GM18498 (cell line): ENCODE results near the gene VEPH1.

Experiments used
- ATAC-seq: cut with Tn5 transposase; IDR thresholded peaks from one replicate; pipeline ENCODE4 v1.9.1; 2021; ENCODE audit warnings: mild to moderate bottlenecking, moderate library complexity; ENCODE audit not compliant: unreplicated experiment

Gene VEPH1

DNA sequence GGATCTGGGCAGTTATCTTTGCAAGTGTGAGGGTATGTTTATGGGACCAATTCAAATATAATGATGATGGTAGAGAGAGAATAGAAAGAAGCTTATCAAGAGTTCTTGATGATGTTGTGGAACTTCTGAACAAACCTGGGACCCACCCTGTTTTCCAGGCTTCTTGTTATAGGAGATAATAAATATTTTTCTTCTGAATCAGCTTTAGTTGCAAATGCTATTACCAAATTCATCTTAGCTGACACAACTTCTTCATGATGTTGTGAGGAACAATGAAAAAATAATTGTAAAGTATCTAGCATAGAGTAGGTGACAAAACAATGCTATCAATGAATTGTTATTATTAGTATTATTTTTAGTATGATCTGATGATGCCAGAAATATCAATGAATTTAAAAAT, 110.1 kb downstream of the VEPH1 start:
- ATAC-seq, result no peak

DNA sequence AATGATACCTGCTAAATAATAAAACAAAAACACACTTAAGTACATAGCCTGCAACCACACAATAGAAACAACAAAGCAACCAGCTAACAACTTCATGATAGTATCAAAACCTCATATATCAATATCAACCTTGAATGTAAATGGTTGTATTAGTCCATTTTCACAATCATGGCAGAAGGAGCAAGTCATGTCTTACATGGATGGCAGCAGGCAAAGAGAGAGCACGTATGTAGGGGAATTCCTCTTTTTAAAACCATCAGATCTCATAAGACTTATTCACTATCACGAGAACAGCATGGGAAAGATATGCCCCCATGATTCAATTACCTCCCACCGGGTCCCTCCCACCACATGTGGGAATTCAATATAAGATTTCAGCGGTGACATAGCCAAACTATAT, 111.1 kb downstream of the VEPH1 start:
- ATAC-seq, result no peak

DNA sequence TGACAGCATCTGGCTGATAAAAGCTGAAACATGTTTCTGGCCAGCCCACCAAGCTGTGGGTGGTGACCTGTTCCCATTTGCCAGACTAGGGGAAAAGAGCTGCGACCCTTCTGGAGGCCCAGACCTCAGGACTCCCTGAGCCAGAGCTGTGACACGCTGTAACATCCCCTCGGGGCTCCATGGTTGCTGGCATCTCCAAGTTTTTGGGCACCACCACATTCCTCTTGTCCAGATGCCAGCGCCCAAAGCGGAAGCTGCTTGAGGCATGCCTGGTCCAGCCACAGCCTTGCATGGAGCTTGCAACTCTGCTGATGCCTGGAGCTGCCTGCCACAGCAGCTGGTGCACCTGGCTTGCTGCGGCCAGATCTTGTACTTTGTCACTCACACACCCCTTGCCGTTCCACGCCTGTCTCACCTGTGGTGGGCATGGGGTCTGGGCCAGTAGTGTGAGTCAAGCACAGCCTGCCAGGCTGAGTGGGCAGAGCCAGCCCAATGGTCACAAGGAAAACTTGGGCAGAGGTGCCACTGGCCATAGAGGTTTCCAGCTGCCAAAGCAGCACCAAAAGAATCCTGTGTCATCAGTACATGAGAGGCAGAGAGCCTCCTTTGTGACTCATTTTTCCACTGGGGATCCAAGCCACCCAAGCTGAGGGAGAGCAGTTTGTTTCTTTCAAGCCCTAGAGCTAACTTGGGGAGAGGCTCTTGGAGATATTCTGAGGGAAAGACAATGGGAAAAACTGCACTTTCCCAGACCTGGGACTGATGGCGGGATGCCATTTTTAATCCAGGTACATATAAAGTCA, 112.3 kb downstream of the VEPH1 start:
- ATAC-seq, result no peak

DNA sequence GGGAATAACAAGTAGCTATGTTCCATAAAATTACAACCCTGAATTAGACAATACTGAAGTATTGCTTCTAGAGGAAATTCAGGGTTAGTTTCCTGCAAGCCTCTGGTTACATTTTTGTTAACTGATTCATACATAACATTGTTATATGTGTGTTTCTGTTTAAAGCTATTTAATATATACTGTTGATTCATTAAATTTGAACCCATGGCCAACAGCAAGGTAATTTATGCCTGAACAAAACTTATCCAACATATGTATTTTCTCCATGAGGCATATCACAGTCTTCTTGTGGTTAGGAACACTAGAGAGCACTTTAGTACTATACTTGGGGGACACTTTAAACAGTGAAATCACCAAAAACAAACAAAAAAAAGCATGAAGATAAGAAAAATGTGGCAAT, 114.2 kb downstream of the VEPH1 start:
- ATAC-seq, result no peak

DNA sequence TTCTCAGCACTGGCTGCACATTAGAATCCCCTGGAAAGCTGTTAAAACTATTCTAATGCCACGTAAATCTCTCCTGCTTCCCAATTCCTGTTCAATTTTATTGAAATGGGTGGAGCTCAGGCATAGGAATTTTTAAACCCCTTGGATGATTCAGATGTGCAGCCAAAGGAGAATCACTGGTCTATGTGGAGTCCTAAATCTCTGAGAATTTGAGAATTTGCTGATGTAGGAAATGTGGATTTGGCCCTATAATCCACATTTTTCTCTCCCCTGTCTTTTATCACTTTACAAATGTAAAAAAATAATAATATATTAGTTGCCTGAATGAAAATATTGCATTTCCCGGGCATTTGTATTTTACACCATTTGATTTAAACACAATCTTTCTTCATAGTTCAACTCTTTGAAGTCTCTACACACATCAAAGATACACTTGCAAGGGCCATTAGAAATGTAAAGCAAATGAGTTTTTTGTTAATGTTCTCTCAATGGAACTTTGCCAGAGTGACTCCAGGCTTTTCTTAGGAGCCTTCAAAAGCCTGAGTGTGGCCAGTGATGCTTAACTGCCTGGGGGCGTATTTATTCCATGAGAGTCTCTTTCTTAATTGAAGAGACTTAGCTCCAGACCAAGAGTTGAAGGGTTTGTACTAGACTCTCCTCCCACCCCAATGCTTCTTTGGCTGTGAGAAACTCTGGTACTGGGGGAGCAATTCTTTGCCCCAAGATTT, 115.3 kb downstream of the VEPH1 start:
- ATAC-seq, result no peak

DNA sequence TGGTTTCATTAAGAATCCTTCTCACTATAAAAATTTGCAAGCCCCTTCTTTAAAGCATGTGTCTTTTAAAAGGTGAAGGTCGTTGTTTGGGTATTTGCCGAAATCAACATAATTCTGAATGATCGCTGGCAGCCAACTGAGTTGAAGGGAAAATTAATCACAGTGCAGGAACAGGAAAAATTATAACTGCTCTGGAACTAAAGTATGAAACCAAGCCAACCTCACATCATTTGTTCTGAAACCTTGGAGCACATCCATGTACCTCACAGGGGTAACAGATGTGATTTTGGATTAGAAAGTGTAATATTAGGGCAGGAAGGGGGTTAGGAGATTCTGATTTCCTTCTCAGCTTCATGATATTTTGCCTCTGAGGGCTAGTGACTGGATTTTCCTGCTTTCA, 118.7 kb downstream of the VEPH1 start:
- no peak for ATAC-seq

DNA sequence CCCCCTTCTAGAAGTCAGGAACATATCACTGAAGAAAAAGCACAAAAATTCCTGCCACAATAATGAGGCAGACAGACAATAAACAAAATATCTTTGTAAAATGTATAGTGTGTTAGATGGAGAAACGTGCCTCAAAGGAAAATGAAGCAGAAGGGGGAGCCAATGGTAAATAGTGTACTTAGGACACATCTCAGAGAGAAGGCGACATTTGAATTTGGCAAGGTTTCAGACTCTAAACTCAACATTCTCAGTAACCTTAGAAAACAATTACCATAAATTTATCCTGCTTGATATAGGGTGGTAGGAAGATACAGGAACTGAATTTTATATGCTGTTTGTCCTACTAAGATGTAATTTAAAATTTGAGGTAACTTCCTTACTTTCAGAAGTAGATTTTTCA, 119.2 kb downstream of the VEPH1 start:
- ATAC-seq, result no peak

DNA sequence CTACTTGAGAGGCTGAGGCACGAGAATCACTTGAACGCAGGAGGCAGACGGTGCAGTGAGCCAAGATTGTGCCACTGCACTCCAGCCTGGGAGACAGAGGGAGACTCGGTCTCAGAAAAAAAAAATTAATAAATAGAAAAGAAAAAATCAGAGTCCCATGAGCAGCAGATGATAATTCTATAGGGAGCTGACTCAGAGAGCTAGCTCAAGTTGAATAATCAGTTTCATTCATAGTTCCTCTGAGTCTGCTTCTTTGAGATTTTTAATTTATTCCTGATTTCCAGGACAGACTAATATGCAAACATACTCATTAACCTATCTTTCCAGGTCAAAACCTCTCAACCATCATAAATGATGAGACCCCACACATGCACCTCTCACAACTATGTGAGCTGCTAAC, 121.6 kb downstream of the VEPH1 start:
- no peak for ATAC-seq

DNA sequence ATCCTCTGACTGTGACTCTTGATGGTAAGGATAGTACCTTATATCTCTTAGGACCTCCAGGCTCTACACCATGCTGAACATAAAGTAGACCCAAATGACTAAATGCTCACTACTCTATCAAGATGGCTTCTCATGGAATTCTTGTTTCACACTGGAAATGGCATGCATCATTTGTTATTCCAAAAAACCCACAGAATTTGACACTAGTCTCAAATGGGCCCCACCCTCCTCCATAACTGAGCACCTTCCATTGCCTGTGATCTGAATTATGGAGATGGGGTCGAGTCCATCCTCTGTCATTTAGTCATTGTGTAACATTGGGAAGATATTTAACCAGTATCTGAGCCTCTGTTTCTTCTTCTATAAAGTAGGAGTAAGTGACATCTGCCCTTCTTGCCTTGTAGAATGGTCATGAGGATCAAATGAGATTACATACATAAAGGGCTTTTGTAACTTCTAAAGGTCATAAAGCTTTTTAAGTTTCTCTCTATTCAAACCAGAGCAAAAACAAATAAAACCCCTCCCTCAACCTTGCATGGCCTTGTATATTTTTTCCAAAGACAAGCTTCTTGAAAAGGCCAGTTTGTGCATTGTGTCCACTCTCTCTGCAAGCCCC, 123.6 kb downstream of the VEPH1 start:
- ATAC-seq, result no peak

DNA sequence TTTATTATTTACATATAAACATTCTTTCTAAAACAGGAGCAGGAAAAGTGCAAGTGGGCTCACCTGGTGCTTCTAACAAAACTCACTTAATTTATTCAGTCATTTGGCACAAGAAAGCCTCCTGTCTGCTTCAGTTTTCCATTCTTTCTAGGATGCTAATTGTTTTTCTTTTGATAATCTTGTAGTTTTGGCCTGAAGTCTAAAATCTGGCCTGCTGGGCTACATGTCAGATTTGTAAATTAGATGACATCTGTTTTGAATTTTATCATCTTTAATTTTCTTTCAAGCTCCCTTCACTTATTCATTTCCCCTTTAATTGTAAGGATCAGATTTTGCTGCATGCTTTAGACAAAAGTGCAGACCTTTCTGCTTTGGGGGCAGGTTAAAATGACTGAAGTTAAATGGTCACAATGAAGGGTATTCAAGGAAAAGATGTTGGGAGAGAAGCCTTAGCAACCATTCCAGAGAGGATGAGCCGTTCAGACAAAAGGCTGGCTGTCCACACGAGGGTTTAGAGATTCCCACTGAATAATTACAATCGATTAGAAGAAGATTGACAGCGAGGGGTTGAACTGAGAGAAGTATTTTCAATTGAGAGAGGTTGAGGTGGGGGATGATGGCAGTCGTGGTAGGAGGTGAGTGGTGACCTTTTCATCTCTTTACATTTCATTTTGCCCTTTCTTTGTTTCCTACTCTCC, 126.5 kb downstream of the VEPH1 start:
- no peak for ATAC-seq

DNA sequence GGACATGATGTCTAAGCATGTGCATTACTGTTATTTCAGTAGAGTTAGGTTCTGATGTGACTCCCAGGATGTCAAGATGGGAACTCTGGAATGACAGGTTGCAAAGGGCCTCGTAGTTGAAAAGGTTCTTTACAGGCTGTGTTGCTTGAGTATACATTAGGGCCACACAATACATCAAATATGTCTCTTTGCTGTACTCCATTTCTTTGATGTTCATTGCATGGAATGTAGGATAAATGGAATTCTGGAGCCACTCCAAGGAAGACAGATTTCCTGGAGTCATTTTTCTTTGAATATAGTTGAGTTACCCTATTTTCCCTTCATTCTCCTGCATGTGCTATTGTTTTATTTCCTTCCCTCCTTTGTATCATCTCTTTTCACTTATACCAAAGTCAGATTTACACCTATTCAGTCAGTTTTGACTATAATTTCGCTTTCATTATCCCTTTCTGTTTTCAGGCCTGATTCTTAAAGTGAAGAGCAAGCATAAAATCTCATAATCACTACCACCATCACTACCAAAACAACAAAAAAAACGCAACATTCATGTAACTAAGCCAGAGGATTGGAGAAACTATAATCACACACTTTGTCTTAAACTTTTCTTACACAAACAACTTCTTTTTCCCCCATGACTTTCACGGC, 127.8 kb downstream of the VEPH1 start:
- ATAC-seq, result peak; percentile 68

DNA sequence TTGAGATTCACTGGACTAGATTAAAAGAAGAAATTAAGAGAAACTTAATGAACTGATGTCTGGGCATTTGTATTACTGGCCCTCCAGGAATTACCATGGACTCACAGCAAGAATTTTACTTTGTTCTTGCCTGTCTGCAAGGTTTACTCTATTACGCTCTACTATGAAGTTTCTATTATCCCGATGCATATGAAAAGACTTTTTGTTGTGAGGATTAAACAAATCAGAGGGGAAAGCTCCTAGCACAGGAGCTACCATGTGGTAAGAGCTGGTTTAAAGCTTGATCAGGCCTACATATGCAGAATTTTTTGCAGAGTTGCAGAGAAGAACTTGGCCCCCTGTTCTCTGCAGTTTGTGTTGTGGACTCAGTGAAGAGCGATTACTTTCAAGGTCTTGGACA, 128.3 kb downstream of the VEPH1 start:
- peak; percentile 11 for ATAC-seq

DNA sequence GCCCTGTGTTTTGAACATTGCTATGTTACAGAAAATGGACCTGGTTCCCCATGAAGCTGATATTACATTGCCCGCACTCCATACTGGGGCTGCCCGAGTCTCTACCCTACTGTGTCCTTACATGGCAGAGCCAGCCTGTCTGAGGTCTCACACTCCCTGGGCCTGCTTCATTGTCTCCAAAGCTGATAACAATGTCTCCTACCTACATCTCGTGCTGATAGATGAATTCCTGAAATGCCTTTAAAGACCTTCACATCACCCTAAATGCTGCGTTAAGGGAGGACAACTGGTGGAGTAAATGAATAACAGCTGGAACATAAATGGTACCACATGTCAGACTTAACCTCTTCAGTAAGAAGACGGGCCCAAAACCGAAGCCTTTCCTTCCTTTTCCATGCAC, 129.4 kb downstream of the VEPH1 start:
- no peak for ATAC-seq

DNA sequence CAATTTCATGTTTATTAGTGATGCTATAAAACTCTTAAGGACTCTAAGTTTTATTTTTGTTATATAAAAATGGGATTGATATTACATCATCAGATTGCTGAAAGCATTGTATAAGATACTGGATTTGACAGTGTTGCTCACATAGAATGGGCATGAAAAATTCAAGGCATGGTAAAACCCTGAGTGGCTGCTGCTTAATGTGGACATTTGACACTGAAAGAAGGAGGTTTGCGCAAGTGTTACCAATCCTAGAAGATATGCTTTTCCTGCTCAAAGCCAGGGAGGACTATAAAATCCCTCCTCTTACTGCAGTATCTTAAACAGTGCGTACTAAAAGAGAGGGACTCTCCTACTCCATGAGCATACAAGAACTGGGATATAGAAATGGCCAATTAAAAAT, 132.3 kb downstream of the VEPH1 start:
- ATAC-seq, result no peak

DNA sequence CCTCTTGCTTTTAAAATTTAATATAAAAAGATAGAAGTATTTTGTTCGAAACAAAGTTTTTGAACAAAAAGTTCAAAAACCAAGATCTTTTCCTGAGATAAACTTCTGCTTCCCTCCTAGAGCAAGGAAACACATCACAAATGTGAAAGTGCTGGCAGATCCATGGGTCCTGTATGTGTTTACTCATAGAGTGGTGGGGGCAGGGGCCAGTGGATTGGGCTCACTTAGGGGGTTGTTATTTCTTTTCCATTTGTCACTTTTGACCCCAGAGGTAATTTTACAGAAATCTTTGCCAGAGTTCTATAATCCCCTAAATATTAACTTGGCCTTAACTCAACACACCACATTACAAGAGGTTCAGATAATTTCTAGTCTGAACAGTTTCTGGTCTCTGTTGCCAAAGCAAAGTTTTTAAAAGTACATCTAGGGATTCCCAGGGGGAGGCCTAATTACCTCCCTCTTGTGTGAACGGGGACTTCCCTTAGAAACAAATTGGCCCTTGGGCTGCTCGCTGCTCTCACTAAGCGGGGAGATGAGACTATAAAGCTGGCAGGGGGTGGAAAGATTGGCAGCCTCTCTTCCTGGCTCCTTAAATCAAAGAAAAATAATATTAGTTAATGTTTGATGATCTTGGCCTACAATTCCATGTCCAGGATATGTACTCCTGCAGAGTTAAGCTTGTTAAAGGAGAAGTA, 133.3 kb downstream of the VEPH1 start:
- ATAC-seq, result no peak

DNA sequence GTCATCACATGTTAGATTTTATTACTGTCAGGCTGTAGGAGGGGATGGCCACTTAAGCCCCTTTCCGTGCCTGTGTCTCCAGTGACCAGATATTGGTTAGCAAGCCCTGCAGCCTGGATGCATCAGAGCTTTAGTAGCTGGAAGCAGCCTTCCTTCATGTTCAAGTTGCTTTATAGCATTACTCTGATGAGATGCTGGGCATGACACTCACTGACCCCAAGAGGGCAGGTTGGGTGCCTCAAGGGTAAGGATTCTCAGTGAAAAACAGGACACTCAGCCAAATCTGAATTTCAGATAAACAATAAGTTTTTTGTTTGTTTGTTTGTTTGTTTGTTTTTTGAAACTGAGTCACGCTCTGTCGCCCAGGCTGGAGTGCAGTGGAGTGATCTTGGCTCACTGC, 135.0 kb downstream of the VEPH1 start:
- ATAC-seq, result no peak

DNA sequence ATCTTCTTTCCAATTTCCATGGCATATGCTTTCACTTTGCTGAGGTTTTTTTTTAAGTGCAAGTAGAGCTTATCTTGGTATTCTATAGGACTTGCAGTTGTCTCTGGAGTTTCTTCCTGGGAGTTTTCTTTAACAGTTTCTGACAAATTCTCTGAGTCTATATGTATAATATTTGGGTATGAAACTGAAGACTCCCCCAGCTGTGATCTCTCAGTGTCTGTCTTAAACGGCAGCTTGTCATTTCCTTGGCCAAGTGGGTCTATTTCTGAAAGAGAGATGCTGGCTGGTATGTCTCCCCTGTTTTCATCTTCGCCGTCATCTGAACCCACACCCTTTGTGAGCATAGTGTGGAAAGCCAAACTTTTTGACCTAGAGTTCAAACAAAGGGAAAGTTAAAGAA, 139.8 kb downstream of the VEPH1 start:
- ATAC-seq, result no peak

DNA sequence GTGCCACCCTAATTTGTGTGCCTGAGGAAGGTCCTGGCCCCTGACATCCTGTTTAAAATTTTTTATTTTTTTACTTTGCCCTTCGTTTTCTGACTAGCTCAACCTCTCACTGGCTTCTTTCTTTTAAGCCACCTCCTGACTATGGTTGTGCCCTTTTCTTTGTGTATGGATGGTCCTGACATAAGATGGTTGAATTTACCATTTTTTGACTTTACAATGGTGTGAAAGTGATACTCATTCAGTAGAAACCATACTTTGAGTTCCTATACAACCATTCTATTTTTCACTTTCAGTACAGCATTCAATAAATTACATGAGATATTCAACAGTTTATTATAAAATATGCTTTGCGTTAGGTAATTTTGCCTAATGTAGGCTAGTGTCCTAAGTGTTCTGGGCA, 140.9 kb downstream of the VEPH1 start:
- ATAC-seq, result no peak

DNA sequence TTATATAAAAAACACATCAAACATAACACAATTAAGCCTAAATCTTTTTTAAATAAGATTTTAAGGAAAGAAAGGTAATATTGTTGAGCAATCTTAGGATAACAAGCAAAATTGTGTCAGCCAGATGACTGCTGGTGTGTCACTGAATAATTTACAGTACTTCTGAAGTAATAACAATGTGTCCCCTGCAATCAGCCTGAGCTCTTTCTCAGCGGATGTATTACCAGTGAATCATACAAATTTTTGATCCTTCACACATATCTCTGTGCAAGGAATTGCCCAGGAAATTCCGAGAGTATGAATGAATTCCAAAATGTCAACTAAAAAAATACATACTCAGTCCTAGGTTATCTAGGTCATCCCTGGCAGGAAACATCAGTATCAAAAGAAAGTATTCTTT, 143.2 kb downstream of the VEPH1 start:
- no peak for ATAC-seq

DNA sequence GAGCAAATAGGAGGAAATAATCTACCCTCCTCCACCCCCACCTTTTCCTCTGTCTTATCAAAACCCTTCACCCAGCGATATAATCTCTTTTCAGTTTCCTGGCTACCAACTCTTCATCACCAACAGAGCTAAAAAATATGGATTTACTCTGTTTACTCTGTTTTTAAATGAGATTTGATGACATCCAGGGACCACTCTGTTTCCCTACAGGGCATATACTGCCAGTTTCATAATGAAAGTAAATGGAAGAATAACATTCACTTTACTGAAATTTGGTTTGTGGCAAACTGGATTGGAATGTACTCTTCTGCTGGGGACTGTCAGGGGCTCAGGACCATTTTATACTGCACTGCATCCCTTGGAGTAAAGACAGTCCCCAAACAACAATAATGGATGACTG, 146.7 kb downstream of the VEPH1 start:
- no peak for ATAC-seq
